ENCODE results near the gene MC2R.

GRCh38 chr18:13872932-13873331 is 42.4 kb downstream of the MC2R start:
- TF ChIP-seq, protein P1, sequence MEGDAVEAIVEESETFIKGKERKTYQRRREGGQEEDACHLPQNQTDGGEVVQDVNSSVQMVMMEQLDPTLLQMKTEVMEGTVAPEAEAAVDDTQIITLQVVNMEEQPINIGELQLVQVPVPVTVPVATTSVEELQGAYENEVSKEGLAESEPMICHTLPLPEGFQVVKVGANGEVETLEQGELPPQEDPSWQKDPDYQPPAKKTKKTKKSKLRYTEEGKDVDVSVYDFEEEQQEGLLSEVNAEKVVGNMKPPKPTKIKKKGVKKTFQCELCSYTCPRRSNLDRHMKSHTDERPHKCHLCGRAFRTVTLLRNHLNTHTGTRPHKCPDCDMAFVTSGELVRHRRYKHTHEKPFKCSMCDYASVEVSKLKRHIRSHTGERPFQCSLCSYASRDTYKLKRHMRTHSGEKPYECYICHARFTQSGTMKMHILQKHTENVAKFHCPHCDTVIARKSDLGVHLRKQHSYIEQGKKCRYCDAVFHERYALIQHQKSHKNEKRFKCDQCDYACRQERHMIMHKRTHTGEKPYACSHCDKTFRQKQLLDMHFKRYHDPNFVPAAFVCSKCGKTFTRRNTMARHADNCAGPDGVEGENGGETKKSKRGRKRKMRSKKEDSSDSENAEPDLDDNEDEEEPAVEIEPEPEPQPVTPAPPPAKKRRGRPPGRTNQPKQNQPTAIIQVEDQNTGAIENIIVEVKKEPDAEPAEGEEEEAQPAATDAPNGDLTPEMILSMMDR (conservative IDR thresholded peaks at IDR 0.05 in 1 of 2, IDR thresholded peaks at IDR 0.05 in 1 of 2; ENCODE audit: extremely low read depth in 1 of 2, insufficient read depth in 1 of 2, low read depth in 1 of 2, low read length in 2 of 2), result no peak
- TF ChIP-seq EZH2 (IDR thresholded peaks at IDR 0.05; ENCODE audit: borderline replicate concordance, low read length), result no peak
